Stimulated activated CD4-positive, alpha-beta T cell treated with anti-CD3 and anti-CD28 coated beads, TNF-alpha, amount 100 ng/mL, for 48 hours (primary cell): ENCODE results near the gene MZF1.
"Not testable (repeated sequence)": the region's sequence is repeated elsewhere in the genome, so short reads cannot be mapped to it uniquely, and the experiment has no call there.

Source experiments
- DNase-seq, 3 donors: peaks; one replicate each; pipeline ENCODE4 v3.0.0-alpha.2; 2020; ENCODE audit warnings: low read depth in 3 of 3

The MZF1 gene

DNA sequence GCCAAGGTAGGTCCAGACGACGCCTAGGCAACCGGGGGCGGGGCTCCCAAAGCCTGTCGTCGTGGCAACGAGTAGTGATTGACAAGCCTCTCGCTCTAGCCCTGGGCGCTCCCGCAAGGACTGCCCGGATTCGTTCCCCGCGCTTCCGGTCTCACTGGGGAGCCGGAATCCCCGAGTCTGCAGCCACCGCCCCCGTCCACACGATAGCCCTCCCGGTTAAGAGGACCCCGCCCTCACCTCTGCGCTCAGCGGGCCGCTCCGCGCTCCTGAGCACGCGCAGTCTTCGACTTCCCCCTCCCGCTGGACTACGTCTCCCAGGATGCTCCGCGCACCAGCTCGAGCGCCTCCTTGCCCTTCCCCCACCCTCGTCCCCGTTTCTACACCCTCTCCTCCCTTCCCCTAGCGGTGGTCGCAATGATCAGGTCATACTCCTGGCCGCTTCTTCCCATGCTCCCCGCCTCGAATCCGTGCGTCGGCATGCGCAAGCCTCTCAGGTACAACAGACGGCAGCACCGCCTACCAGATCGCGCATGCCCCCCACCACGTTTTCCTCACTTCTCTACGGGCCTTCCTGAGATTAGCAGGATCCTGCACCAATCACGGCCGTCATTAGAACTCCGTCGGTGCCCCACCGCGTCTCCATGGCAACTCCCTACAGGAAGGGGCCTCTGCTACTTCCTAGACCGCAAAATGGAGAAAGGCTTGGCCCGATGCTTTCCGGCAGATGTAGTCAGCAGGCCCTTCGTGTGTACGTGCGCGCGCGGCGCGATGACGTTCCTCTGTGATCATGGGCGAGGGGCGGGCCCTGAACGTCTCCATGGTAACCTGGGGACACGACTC, at the start of gene MZF1:
TSS of gene MZF1 (minus strand) at position 518 of the 840 bp plus-strand sequence. CDS start 1,946 bp downstream, outside the sequence.
- DNase-seq, result peak; percentile 99 to 100 (median 99)

DNA sequence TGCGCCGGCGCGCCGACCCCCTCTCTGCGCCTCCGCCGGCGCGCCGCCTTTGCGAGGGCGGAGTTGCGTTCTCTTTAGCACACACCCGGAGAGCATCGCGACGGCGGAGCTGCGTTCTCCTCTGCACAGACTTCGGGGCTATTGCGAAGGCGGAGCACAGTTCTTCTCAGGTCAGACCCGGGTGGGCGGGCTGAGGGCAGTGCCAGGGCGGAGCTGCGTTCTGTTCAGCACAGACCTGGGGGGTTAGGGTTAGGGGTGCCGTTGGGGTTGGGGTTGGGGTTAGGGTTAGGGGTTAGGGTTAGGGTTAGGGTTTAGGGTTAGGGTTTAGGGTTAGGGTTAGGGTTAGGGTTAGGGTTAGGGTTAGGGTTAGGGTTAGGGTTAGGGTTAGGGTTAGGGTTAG, 34.1 kb upstream of the MZF1 start:
- not testable (repeated sequence) for DNase-seq

DNA sequence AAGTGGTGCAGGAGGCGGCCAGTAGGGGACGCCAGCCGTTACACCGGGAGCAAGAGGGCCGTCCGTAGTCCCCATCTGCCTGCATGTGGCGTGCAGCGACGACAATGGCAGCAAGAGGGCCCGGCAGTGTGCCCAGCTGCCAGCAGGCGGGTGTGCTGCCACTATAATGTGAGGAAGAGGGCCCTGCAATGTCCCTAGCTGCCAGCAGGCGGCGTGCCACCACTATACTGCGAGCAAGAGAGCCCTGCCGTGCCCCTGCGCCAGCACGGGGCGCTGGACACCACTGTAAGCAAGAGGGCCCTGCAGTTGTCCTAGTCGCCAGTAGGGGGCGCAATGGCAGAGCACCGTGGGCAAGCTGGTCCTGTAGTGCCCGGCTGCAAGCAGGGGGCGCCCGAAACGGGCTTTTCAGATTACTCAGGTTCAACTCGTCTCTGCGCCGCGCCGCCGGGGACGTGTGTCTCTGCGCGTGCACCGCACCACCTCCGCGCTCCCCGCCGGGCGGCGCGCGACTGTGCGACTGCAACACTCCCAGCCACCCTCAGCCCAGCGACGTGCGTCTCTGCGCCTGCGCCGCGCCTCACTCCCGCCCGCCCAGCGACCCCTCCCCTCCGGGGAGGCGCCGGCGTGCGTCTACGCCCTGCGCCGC, 33.2 kb upstream of the MZF1 start:
- not testable (repeated sequence) for DNase-seq

DNA sequence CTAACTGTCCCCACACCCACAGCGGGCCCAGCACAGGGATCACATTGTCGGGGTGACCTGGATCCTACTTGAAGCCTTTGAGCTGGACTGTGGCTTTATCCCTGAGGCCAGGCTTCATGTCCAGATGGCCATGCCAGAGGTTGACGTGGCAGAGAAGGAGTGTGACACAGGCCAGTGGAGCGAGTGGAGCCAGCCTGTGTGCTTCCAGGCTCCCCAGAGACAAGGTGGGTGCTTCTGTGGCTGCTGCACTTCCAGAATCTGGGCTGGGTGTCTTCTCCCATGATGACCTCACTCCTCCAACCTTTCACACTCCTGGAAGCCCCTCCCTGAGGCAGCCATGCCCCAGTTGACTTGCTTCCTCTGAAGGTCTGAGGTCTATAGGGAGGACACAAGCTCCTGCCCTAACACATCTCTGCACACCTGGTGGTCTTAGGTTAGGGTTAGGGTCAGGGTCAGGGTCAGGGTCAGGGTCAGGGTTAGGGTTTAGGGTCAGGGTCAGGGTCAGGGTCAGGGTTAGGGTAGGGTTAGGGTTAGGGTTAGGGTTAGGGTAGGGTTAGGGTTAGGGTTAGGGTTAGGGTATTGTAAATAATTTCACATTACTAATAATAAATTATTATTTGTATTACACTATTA, 13.1 kb upstream of the MZF1 start:
- DNase-seq, result no peak

DNA sequence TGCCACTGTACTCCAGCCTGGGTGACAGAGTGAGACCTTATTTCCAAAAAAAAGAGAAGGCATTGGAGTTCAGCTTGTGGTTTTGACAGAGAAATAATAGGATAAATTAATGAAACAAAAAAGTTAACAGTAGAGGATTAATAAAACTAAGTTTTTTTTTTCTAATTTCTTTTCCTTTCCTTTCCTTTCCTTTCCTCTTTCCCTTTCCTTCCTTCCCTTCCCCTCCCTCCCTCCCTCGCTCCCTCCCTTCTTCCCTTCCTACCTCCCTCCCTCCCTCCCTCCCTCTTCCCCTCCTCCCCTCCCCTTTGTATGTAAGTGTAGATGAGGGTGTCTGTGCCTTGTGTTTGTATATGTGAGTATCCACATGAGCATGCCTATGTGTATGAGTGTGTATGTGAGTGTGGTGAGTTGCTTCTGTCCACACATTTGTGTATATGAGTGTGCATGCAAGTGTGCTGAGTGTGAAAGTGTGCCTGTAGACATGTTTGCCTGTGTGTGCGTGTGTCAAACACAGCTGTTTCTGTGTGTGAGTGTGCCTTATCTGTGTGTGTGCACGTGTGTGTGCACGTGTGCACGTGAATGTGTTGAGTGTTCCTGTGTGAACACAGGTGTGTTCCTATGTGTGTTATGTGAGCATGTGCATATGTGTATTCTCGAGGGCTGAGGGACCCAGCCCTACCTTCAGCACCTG, 12.5 kb upstream of the MZF1 start:
- no peak for DNase-seq

DNA sequence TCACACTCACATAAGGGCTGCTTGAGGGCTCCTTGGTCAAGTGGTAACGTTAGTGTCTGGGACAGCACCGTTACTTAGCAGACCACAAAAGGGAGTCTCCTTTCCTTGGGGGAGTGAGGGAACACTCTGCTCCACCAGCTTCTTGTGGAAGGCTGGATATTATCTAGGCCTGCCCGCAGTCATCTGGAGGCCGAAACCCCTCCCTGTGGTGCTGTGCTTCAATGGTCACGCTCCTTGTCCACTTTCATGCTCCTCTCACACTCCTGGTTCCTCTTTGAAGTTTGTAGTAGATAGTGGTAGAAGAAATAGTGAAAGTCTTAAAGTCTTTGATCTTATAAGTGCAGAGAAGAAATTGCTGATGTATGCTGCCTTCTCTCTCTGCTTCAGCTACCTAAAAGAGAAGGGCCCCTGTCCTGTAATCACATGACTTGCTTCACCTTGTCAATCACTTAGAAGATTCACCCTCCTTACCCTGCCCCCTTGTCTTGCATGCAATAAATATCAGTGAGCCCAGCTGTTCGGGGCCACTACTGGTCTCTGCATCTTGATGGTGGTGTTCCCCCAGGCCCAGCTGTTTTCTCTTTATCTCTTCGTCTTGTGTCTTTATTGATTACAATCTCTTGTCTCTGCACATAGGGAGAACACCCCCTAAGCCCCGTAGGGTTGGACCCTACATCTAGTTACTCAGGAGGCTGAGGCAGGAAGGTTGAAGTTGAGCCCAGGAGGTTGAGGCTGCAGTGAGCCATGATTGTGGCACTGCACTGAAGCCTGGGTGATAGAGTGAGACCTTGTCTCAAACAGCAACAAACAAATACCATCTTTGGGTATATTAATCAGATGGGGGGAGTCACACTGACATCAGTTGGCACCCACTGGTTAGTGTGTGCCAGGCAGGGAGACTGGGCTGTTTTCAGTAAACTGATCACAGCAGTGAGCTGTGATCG, 11.6 kb upstream of the MZF1 start:
- no peak for DNase-seq

DNA sequence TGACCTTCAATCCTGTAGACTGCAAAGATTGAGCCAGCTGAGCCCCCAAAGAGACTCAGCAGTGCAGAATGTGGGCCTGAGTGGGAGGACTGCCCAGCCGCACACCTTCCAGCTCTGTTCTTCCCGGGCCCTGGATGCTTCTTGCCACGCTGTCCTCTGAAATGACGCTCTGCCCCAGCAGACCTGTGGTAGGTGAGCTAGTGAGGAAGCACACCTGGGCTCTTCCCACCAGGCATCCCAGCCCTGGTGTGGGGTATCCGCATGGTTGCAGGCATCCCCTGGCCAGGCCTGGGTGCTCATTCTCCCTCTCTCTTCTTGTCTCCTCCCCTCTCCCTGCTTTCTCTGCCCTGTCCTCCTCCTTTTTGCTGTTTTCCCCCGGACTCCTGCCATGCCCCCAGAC, 9.8 kb upstream of the MZF1 start:
- no peak for DNase-seq

DNA sequence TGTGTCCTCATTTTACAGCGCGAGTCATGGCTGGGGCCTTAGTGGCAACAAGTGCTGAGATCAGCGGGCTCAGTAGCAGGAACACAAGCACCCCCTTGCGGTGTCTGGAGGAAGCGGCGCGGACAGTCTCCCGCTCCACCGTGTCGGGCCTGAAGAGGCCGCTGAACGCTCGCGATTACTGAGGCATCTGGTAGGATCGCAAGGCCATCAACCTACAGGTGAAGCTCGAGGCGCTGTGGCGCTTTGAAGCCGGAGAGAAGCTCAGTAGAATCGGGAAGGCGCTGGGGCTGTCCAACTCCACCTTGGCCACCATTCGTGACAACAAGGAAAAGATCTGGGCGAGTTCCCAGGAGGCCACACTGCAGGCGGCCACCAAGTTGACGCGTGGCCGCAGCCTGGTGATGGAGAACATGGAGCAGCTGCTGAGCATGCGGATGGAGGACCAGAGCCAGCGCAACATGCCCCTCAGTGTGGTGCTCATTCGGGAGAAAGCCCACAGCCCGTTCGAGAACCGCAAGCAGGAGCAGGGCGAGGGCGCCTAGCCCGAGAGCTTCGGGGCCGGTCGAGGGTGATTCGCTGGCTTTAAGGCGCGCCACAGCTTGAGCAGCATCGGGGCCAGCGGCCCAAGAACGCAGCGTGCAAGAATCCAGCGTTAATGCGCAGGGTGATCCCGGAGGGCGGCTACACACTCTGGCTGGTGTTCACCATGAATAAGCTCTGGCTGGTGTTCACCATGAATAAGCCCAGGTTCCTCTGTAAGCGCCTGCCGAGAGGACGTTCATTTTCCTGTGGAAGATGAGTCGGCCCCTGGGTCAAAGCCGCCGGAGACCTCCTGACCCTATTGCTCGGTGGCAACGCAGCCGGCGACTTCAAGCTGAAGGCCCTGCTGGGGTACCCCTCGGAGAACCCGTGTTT, 8.3 kb upstream of the MZF1 start:
- peak; percentile 84 to 86 (median 86) for DNase-seq

DNA sequence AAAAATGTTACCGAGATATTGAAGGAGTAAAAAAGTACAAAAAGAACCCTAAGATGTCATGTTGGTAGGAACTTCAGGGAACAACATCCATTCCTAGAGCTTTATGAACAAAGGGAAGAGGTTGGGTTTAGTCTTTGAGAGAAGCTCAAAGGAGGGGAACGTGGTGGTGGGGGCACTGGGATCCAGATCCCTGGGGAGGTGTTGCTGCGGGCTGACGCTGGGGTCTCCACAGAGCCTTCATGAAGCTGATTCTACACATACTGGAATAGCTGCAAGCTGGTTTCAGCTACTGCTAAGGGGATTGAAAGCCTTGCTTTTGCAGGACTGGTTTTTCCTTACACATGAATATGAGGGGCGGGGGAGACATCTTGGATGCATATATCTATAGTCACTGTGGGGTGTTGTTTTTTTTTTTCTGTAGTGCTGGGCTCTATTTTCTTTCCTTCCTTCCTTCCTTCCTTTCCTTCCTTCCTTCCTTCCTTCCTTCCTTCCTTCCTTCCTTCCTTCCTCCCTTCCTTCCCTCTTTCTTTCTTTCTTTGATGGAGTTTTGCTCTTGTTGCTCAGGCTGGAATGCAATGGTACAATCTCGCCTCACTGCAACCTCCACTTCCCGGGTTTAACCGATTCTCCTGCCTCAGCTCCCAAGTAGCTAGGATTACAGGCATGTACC, 6.5 kb upstream of the MZF1 start:
- DNase-seq, result no peak

DNA sequence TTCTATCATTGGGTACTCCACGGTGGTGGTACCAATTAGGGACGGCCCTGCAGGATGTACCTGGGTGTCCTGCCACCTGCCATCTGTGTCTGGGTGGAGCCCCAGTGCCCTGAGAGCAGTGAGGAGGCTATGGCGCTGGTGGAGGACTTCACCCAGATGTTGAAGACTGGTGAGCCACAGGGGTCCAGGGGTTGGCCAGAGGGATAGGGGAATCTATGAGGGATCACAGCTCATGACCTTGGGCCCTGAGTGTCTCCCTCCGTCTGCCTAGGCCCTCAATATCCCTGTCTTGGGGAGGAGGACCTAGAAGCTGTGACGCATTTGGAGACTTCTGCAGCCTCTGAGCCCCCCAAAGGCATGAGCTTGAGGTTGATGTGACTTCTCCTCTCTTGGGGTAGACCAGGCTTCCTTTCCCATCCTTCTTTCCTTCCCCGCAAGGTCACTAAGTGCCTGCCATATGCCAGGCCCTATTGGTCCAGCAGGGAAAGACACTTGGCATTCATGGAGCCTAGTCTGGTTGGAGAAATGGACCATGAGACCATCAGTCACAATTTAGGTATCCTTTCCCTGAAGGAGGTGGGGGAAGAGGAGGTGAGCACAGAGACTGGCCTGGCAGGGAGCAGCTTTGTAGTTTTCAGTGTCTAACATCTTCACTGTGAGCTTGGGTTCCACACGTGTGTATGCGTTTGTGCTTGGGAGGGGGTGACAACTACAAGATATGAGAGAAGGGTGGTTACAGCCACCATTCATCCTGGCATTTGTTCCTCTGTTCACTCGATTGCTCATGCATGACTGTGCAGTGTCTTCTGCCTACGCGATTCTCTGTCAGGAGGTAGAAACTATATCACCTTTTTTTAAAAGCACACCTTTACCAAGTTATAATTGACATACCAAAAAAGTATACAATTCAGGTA, 5.1 kb upstream of the MZF1 start:
- DNase-seq, result no peak

DNA sequence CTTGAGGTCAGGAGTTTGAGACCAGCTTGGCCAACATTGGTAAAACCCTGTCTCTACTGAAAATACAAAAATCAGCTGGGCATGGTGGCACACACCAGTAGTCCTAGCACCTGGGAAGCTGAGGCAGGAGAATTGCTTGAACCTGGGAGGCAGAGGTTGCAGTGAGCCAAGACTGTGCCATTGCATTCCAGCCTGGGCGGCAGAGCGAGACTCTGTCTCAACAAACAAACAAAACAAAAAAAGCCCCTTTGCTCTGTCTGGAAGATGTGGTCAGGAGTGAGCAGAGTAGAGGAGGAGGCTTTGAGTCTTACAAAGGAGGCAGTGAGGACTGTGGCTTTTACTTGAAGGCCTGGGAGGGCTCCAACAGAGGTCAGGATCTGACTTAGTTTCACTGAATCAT, 4.4 kb upstream of the MZF1 start:
- not testable (repeated sequence) for DNase-seq

DNA sequence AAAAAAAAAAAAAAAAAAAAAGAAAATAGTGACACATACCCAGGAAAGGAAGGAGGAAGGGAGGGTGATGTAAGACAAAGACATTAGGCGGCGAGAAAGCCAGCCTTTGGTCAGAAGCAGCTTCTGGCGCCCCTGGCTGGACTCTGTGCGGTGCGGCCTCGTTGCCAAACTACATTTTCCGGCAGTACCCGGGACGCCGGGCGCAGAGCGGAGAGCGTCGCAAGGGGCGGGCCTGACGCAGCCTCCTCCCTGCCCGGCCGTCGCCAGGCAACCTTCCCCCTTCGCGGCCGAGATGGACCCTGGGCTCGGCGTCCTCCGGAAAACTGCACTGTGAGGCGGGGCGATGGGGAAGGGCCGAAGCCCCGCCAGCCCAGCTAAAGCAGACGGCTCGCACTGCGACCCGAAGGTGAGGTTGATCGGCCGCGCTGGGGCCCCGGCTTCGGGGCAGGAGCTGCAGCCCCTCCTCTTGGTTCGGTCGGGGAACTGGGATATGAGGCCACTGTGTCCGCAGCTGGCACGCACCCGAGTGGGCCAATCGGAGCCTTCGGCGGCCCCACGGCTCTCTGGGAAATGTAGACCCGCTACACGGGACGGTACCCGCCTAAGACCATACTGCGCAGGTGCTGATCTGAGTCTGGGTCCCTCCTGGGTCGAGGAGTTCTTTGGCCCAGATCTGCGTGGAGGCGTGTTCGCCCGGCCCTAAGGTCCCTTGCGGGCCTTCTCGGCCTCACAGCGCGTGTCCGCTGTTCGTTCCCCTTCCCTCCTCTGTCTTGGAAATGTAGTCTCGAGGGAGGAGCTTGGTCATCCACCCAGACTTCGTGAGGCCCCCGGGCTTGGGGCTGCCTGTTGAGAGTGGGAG, 2.3 kb upstream of the MZF1 start:
- peak in 2 of 3 donors; percentile 68 to 77 for DNase-seq

DNA sequence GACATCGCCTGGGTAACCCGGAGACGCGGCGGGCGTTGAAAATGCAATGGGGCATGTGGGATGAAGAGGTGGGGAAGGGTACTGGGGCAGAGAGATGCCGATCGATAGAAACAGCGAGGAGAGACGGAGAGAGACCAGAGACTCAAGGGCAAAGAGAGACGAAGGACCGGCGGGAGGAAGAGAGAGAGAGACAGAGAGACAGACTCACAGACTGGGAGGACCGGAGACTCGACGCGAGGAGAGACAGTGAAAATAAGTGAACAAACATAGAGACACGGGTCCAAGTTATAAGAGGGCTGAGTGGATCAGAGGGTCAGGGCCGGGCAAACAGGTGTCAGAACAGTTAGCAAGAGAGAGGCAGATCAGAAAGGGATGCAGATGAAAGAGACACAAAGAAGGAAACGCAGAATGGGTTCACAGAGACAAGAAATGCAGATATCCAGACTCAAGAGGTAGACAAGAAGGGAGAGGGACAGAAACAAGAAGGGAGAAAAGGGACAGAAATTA, 576 bp upstream of the MZF1 start:
- no peak for DNase-seq

DNA sequence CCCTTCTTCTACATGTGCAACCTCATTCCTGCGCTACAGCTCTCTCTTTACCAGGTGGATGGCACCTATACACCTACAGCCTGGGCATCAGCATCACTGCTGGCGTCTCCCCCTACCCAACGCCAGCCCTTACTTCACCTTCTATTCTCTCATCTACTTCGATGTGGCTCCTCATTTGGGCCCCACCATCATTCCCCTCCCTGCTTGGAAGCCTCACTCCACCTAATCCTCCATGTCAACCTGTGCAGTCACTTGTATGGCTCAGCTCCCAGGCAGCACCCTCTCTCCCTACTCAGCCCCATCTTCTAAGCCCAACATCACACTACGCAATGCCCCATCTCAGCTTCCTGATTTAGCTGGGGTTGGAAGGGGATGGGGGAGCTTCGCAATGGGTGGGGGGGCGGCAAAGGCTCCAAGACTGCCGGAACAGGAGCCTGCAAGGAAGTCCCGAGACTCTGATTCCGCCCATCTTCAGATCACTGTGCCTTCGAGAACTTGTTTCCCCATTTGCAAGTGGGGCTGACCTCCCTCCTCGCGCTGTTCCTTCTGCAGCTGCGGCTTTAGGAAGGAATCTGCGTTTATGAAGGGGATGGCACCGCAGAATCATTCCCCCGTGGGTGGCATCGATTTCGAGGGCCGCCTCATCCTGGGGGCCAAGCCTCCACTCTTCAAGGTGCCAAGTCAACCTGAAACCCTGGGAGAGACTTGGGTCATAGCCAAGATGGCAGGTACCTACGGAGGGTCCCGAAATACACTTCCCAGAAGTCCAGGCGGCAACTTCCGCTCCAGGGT, 913 bp downstream of the MZF1 start:
- no peak for DNase-seq

DNA sequence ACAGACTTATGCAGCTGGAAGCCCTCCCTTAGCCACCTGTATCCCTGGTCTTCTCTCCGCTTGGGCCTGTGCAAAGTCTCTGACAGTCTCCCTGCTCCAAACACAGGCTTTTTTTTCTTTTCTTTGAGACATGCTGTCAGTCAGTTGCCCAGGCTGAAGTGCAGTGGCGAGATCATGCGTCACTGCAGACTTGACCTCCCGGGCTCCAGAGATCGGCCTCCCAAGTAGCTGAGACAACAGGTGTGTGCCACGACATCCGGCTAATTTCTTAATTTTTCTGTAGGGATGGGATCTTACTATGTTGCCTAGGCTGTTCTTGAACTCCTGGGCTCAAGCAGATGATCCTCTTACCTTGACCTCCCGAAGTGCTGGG, 1.6 kb downstream of the MZF1 start:
- no peak for DNase-seq
